BE2C (cell line): Measurements from ENCODE around the gene NOS1AP.
A peak's percentile ranks its signal among the peaks of the same experiment; 100 is the strongest.

Experiments
- DNase-seq: peaks from one replicate; pipeline ENCODE4 v3.0.0-alpha.2; 2020
- H3K27me3 ChIP-seq: fragments of 250-450 bp; sonication (Bioruptor Pico); 2 replicates; pipeline ENCODE4 v1.5.1; 2020; ENCODE audit warnings: mild to moderate bottlenecking
- H3K36me3 ChIP-seq: fragments of 250-450 bp; sonication (Bioruptor Pico); 2 replicates; pipeline ENCODE4 v1.5.1; 2020; ENCODE audit warnings: mild to moderate bottlenecking
- H3K4me1 ChIP-seq: fragments of 250-450 bp; sonication (Bioruptor Pico); 2 replicates; pipeline ENCODE4 v1.5.1; 2020
- H3K4me3 ChIP-seq: 2 replicates; pipeline ENCODE4 v1.5.1; 2011; ENCODE audit warnings: low read depth, low read length
- H3K9me3 ChIP-seq: fragments of 250-450 bp; sonication (Bioruptor Pico); 2 replicates; pipeline ENCODE4 v1.5.1; 2020
- CTCF ChIP-seq: IDR thresholded peaks from 2 replicates; pipeline ENCODE4 v1.5.1; 2012; ENCODE audit warnings: mild to moderate bottlenecking, low read depth, low read length

Gene NOS1AP

GRCh38 chr1:162117039-162117774 is 47.7 kb downstream of the NOS1AP start:
- no peaks in the 10 kb centered on the region for H3K36me3 ChIP-seq
- no peaks in the 10 kb centered on the region for H3K9me3 ChIP-seq
- peak; percentile 44 for DNase-seq
- peak overlapping the region; percentile 29 for H3K4me3 ChIP-seq
- H3K4me1 ChIP-seq: peaks cover 35% of the 10 kb centered on the region
- no peaks in the 10 kb centered on the region for H3K27me3 ChIP-seq
- no peak for TF ChIP-seq CTCF

- Histone ChIP-seq H3K4me3 (no peak overlapping the region; the same call in 1 of the 2 replicates), H3K4me1 (peaks cover 35% of the 10 kb centered on the region), H3K36me3 (no peaks in the 10 kb centered on the region), H3K9me3 (no peaks in the 10 kb centered on the region), H3K27me3 (no peaks in the 10 kb centered on the region)
- TF ChIP-seq CTCF: no peak
- DNase-seq: no peak
These were observed 48.6 kb downstream of the NOS1AP start for GRCh38 chr1:162118063-162118462.

- TF ChIP-seq CTCF: no peak
- DNase-seq: no peak
- Histone ChIP-seq H3K9me3 (no peaks in the 10 kb centered on the region), H3K4me3 (no peak overlapping the region), H3K36me3 (no peaks in the 10 kb centered on the region), H3K4me1 (peaks cover 17% of the 10 kb centered on the region), H3K27me3 (no peaks in the 10 kb centered on the region)
These were observed 59.3 kb downstream of the NOS1AP start for GRCh38 chr1:162128693-162129356.

- no peaks in the 10 kb centered on the region for H3K36me3 ChIP-seq
- peaks cover 27% of the 10 kb centered on the region for H3K4me1 ChIP-seq
- no peaks in the 10 kb centered on the region for H3K9me3 ChIP-seq
- DNase-seq: no peak
- no peak for TF ChIP-seq CTCF
- no peaks in the 10 kb centered on the region for H3K27me3 ChIP-seq
- H3K4me3 ChIP-seq: no peak overlapping the region
These were observed 60.8 kb downstream of the NOS1AP start for GRCh38 chr1:162130308-162130707.

GRCh38 chr1:162131400-162132321 is 62.2 kb downstream of the NOS1AP start:
- H3K9me3 ChIP-seq: no peaks in the 10 kb centered on the region
- H3K4me3 ChIP-seq: no peak overlapping the region
- no peaks in the 10 kb centered on the region for H3K36me3 ChIP-seq
- peaks cover 34% of the 10 kb centered on the region for H3K4me1 ChIP-seq
- TF ChIP-seq CTCF: no peak
- H3K27me3 ChIP-seq: no peaks in the 10 kb centered on the region
- DNase-seq: no peak
